Activated CD8-positive, alpha-beta memory T cell treated with anti-CD3 and anti-CD28 coated beads, Interleukin-2, amount 50 U/mL, for 48 hours (primary cell): Measurements from ENCODE around the gene SMYD3.

ENCODE experiments used
- DNase-seq: peaks from one replicate; pipeline ENCODE4 v3.0.0-alpha.2; 2020

Gene SMYD3

DNA sequence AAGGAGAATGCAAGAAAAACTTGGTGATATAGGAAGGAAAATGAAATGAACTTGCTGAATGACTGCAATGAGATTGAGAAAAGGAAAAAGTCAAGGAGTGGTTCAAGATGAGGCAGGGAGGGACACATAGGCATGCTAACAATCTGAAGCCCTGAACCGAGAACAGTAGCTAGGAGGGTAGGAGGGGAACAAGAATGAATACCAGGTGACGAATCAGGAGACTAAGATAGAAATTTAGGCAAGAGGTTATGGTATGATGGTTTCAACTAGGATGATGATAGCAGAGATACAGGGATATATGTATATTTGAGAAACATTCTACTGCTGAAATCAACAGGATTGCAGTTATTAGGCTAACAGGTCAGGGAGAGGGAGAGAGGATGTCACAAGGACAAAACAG is 44.1 kb downstream of the SMYD3 start:
- no peak for DNase-seq

DNA sequence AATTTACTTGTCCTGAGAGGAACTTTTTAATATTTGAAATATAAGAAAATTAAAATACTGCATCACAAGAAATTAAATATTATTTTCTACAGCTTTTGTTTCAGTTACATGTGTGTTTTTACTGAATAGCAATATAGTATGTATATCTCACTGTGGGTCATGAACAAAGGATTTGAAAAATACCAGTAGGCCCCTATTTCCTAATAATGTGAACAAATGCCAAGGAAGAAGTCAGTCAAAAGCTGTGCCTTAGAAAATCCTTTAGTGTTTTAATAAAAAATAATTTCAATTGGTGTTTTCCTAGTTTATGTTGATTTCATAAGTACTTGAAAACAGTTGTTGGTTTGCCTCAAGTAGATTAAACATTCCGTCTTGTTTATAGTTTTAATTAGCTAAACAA is 46.7 kb downstream of the SMYD3 start:
- no peak for DNase-seq

DNA sequence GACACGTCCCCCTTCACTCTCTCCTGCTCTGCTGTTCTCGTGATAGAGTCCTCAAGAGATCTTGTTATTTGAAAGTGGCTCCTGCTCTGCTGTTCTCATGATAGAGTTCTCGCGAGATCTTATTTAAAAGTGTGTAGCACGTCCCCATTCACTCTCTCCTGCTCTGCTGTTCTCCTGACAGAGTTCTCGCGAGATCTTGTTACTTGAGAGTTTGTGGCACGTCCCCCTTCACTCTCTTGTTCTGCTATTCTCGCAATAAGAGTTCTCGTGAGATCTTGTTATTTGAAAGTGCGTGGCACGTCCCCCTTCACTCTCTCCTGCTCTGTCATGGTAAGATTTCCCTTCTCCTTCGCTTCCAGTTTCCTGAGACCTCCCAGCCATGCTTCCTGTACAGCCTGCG is 47.9 kb downstream of the SMYD3 start:
- DNase-seq, result no peak

DNA sequence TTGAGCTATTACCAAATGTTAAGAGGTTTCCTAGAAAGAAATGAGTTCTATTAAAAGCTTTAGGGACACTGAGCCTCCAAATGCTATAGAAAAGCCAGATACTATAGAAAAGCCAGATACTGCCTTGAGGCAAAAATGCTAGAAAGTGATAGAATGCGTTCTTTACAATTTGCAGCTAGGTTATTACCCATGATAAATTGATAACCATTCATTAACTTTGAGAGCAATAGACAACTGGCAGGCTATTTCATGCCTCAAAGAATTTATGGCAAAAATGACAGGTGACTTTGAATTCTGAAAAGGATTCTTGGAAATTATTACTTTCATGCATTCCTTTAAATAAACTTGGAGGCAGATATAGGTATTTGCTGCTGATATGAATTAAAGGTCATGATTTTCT is 51.6 kb downstream of the SMYD3 start:
- DNase-seq, result no peak

DNA sequence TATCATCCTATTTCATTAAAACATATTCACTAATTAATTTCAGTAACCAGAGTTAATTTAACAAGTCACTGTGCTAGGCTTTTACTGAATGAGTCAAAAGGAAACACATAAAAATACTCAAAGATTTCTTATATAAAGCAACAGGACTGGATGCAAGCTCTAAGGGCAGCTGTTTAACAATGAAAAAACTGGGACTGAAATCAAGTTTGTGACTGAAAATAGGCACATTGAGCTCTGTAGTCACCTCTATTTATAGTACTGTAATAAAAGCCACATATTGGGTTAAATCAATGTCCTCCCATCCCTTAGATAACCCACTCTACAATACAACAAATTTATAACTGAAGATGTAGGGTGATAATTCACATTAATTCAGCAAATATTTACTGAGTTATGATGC is 52.4 kb downstream of the SMYD3 start:
- DNase-seq, result no peak

DNA sequence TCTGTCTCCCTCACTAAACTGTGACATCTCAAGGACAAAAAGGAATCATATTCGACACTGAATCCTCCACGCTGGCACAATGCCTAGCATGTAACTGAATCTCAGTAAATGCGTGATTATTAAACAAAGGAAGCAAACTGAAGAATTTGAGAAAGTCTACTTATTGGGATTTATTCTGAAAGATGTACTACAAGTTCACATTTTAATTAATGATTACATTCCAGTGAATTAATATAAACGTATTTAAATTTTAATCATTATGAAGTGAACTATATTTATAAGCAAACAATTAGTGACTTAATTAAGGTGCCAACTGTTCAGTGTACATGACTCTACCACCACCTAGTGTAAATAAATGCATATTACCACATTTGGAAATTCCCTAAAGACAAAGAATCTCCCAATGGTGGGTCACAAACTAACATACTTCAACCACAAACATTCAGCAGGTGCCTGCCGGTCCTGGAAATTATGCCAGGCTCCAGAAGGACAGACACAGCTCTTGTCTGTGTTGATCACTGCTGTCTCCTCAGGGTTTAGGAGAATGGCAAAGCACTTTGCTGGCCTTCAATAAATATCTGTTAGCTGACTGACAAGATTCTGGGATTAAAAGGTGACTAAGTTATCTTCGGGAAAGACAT is 56.3 kb downstream of the SMYD3 start:
- DNase-seq, result no peak

DNA sequence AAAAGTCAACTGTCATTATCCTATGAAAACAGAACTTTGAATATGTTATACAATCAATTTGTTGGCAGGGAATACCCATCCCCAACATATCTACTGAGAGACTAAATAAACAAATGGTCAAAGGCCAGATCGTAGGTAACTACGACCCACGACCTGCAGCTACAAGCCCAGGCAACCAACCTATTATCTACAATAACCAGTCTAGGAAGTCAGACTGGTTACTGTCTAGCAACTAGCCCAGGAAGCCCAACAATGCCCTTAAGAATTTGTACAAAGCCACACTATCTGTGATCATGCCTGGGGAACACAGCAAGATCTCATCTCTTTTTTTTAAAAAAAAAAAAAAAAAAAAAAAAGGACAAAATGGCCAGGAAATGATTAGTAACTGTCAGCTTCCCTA is 58.7 kb downstream of the SMYD3 start:
- no peak for DNase-seq

DNA sequence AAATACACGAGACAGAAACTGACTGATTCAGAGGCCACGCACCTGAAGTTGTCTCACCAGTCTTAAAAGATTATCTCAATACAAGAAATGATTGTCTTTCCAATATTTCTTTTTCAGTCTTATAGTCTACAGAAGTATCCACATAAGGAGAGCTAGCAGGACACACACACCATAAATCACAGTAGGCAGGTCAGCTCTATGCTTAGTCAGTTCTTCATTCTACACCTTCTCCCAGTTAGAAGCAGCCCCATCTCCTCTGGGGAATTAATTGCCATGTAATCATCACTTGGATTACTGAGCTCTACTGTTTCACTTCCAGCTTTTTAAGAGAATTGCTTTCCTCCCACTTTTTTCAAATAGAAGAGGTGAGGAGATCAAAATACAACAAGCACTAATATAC is 59.6 kb downstream of the SMYD3 start:
- DNase-seq, result no peak

DNA sequence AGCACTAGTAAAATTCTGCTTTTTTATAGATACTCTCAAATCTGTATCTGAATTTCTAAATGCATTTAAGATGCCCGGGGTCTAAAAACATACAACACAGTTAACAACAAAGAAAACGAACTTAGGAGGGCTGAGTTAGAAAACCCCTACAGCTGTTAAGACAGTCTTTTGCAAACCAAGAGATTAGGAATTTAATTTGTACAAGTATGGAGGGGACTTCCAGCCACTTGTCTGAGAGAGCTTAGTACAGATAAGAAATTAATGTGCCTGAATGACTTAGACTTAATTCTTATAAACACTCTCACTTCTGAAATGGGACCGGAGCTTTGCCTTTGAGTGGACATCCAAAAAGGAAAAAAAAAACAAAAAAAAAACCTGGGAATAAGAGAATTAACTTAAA is 61.6 kb downstream of the SMYD3 start:
- DNase-seq, result no peak

DNA sequence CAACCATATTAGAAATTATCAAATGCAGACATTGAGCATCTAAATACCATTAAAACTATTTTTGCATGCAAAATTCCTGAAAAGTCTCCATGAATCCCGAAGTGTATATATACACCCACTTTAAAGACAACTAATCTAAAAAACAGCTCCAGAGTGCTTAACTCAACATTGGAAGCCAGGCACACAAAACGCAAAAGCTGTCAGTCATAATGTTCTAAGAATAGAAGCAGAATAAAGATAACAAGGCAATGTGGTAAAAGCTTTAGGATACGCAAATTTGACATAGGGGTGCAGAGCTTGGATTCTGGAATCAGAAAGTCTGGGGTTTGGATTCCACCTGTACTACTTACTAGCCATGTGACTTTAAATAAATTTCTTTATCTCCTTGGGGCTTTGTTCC is 62.5 kb downstream of the SMYD3 start:
- DNase-seq, result no peak

DNA sequence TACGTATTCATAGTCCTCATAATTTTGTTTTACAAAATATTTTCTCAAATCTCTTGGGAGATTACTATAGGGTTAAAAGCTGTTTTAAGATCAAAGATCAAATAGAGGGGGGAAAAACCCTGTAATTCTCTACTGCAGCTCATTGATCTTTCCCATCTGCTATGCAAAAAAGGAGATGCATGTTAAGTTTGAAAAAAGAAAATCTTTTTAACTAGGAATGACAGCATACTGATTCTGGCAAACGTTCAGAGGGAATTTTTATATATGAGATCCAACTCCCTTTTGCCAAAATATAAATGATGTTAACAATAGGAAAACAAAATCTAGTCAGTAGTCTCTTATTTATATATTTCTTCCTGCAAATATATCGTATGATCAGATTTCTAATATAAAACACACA is 69.1 kb downstream of the SMYD3 start:
- no peak for DNase-seq

DNA sequence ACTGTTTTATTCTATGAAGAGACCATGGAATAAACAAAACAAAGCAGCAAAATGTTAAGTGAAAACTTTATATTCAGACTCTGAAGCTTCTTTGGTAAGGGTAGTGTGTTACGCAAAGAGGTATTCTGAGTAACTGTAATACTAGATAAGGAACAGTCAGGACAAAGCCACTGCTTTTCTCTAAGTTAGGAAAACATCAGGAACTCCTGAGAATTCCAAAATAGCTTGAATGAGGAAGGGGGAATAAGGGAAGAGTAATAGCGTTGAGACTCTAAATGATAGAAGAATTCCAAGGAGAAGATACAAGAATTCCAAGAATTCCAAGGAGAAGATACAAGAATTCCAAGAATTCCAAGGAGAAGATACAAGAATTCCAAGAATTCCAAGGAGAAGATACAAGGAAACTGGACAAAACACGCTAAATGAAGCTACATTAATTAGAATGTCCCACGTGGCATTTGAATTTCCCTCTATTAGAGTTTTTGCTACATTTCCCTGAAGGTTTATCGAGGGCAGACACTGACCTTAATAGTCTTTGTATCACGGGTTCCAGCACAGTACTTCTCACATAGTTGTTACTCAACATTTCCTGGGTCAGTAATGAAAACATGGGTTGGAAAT is 71.5 kb downstream of the SMYD3 start:
- no peak for DNase-seq

DNA sequence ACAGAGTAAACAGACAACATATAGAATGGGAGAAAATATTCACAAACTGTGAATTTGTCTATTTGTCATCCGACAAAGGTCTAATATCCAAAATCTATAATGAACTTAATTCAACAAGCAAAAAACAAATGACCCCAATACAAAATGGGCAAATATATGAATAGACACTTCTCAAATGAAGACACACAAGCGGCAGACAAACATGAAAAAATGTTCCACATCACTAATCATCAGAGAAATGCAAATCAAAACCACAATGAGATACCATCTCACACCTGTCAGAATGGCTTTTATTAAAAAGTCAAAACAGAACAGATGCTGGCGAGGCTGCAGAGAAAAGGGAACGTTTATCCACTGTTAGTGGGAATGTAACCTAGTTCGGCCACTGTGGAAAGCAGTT is 72.7 kb downstream of the SMYD3 start:
- DNase-seq, result no peak

DNA sequence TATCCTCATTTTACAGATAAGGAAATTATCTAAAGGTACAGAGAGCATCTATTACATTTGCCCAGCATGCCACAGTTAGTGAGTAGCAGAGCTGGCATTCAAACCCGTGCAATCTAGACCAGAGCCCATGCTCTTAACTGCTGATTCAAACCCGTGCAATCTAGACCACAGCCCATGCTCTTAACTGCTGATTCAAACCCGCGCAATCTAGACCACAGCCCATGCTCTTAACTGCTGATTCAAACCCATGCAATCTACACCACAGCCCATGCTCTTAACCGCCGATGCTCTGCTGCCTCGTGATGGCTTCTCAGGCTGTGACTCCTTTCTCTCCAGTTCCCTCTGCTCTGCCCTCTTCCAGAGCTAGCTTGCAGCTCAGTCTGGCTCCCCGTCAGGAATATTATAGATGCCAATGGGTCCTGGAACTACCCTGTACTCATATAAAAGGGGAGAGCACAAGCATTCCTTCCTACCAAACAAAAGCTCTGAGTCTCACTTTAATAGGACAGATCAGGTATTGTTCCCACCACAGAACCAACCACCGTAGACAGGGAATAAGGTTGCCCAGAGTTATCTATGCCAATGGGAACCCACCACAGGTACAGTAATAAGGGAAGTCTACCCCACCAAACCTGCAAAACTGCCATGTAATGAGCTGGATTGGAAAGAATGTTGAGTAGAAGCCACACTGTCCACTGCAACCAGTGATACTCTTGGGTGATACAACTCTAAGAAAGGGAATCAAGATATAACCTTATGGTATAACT is 78.4 kb downstream of the SMYD3 start:
- peak; percentile 68 for DNase-seq

DNA sequence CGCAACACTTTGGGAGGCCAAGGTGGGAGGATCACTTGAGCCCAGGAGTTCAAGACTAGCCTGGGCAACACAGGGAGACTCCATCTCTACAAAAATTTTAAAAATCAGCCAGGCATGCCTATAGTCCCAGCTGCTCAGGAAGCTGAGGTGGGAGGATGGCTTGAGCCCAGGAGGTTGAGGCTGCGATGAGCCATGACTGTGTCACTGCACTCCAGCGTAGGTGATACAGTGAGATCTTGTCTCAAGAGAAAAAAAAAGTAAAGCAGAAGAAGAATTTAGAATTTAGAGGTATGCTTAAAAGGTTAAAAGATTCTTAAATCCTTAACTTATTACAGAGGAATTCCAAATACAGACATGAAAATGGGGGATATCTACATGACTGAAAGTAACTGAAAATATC is 79.5 kb downstream of the SMYD3 start:
- no peak for DNase-seq

DNA sequence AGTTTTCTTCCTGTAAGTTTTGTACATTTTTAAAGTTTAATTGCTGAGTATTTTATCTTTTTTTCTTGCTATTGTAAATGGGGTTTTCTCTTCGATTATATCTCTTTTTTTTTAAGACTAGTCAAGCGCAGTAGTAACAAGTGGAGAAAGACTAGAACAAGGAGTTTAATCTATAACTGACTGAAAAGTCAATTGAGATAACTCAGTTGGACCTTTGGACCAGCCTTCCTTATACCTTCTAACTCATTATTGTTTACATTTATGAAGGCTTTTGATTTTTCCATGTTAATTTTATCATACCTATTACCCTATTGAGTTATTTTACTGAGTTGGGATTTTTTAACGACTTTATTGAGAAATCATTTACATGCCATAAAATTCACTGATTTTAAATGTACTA is 81.2 kb downstream of the SMYD3 start:
- DNase-seq, result no peak

DNA sequence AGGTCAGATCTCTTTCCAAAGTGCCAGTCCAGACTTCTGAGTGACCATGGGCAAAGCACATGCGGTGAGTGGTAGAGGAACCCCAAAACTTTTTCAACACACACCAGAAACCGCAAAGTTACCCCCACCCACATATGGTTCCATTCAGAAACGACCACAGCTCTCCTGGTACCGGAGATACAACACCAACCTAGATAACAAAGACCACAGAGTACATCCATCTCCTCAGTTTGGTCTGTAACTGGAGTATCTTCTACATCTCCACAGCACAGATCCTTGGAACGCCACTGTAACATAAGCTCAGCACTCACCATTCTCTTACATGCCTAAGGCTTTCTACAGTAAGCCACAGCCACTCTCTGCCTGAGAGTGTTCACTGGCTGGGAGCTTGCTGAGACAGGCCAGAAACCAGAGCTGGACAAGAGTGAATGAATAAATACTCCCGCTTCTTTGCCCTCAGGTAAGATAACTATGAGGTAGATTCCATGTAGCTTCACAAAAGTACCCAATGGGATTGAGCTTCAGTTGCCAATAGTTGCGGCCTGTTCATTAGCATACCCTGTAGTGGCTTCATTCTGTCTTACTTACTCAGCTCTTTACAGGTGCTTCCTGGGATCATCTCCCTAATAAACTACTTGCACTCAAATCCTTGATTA is 81.8 kb downstream of the SMYD3 start:
- DNase-seq, result no peak

DNA sequence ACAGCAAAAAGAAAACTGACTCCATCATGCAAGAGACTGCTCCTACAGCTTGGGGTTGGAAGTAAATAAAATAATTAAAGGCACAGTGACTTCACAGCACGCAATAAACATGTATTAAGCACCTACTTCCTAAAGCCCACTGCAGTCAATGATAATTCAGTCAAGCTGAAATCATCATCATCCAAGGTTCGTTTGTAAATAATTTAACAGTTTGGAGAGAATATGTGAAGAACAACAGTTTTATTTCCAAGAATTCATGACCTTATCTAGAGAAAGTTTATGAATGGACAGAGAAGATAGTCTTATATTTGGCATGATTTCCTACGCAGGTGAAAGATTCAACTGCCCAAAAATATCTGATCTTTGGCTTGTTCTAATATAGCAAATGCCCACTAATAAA is 86.8 kb downstream of the SMYD3 start:
- DNase-seq, result no peak

DNA sequence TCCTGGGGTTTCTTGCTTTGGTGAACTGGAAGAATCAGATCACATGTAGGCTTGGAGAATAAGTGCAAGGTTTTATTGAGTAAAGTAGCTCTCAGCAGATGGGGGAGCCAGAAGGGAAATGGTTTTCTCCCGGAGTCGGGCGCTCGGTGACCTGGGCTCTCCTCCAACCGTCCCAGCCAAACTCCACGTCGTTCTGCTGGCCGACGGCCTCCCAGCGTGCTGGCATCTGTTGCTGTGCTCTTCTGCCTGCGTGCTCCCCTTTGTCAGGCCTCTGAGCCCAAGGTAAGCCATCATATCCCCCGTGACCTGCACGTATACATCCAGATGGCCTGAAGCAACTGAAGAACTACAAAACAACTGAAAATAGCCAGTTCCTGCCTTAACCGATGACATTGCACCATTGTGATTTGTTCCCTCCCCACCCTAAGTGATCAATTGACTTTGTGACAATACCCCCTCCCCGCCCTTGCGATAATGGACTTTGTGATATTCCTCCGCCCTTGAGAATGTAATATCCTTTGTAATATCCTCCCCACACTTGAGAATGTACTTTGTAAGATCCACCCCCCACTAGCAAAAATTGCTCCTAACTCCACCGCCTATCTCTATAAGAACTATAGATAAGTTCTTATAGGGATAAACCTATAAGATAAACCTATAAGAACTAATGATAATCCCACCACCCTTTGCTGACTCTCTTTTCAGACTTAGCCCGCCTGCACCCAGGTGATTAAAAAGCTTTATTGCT is 88.3 kb downstream of the SMYD3 start:
- DNase-seq, result no peak

DNA sequence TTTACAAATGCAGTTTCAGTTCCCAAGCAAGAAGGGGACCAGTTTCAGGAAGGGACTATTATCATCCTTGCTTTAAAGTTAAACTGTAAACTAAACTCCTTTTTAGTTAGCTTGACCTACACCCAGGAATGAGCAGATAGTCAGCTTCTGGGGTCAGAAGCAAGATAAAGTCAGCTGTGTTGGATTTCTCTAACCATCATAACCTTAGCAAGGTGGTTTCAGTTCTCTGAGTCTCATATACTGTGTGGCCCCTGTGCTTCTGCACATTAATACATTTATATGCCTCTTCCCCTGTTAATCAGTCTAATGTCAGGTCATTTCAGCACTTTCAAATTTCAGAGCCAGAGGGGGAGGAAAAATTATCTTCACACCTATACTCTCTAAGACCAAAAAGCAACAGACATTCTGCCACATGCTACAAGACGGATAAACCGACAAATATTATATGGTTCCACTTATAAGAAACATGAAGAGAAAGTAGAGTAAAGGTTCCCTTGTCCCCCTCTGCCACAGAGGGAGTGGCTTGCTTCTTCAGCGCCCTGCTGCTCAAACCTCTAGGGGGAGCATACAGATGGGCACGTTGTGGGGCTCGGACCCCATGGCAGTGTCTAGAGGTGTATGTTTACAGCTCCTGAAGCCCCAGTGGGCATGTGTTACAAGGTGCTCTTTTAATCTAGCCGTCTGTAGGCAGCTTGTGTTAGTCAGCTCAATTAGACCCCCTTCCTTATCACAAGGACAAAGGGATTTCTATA is 89.1 kb downstream of the SMYD3 start:
- DNase-seq, result no peak

DNA sequence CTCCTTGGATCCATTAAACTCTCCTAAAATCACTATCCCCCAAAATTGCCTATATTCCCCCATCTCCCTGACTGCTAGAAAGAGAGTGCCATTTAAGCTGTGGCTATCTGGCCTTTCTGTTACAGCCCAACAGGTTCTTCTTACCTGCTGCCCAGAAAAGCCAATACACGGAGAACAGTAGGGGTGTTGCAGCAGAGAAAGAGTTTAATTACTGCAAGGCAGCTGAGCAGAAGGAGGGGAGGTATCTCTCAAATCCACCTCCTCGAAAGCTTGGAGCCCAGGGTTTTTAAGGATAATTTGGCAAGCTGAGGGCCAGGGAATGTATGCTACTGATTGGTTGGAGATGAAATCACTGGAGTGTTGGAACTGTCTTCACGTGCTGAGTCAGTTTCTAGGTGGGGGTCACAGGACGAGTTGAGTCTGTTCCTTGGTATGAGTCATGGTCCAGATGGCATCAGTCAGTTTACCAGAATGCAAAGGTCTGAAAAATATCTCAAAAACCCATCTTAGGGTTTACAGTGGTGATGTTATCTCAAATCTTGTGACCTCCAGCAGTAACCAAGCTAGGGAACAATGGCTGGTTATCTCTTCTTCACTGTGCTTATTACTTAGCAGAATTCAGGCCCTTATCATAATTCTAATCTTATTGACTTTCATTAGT is 89.8 kb downstream of the SMYD3 start:
- DNase-seq, result no peak

DNA sequence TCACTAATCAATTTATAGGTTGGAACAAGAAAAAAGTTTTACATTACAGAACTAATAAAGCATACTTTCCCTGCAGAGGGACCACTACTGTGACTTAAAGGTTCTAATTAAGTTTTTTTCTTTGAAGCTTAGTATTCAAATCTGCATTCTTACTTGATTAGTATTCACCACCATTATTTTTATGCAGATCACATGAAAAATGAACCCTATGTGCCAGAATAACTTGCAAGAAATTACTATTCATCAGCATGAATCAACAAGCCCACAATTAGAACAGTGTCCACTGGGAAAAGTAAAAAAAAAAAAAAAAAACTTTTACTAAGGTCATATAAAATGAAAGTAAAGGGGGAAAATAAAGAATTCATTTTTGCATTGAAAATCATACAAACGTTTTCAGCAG is 90.8 kb downstream of the SMYD3 start:
- DNase-seq, result no peak
